Endodermal cell (in vitro differentiated cells): ENCODE measurements around the gene MAB21L3. TPM values are rescaled to one million over a fixed set of nuclear protein-coding genes. Genes with fewer than 3 reads are reported as not detected.
A peak's percentile ranks its signal among the peaks of the same experiment; 100 is the strongest.

Source experiments
- DNase-seq: peaks from one replicate; pipeline ENCODE4 v3.0.0-alpha.2; 2017
- H3K27ac ChIP-seq: 2 replicates; pipeline ENCODE4 v1.5.1; 2013; ENCODE audit warnings: mild to moderate bottlenecking, low read depth, low read length, moderate library complexity
- H3K27me3 ChIP-seq: 2 replicates; pipeline ENCODE4 v1.6.1; 2013; ENCODE audit warnings: mild to moderate bottlenecking, low read length, moderate library complexity; ENCODE audit not compliant: insufficient read depth, control insufficient read depth, poor library complexity, severe bottlenecking
- H3K36me3 ChIP-seq: 2 replicates; pipeline ENCODE4 v1.7.0; 2013; ENCODE audit warnings: mild to moderate bottlenecking, low read length, moderate library complexity; ENCODE audit not compliant: control insufficient read depth, insufficient read depth
- H3K4me1 ChIP-seq: one replicate; pipeline ENCODE4 v1.7.0; 2013; ENCODE audit warnings: low read length; ENCODE audit not compliant: control insufficient read depth, insufficient read depth
- H3K4me3 ChIP-seq: 2 replicates; pipeline ENCODE4 v1.5.1; 2013; ENCODE audit warnings: mild to moderate bottlenecking, low read length, moderate library complexity
- H3K9ac ChIP-seq: 2 replicates; pipeline ENCODE4 v1.6.1; 2013; ENCODE audit warnings: mild to moderate bottlenecking, low read length, moderate library complexity; ENCODE audit not compliant: poor library complexity, severe bottlenecking; ENCODE audit errors: extremely low read depth
- H3K9me3 ChIP-seq: 2 replicates; pipeline ENCODE4 v1.6.1; 2013; ENCODE audit warnings: mild to moderate bottlenecking, low read length, moderate library complexity; ENCODE audit not compliant: control insufficient read depth
- H3K27ac Mint-ChIP-seq: 2 replicates; pipeline ENCODE4 v1.8.0; 2020; ENCODE audit warnings: mixed read lengths
- H3K27me3 Mint-ChIP-seq: 2 replicates; pipeline ENCODE4 v1.8.0; 2021; ENCODE audit warnings: mild to moderate bottlenecking, mixed read lengths; ENCODE audit not compliant: insufficient read depth
- H3K36me3 Mint-ChIP-seq: 2 replicates; pipeline ENCODE4 v1.8.0; 2020; ENCODE audit warnings: low read depth, mixed read lengths
- H3K4me1 Mint-ChIP-seq: 2 replicates; pipeline ENCODE4 v1.8.0; 2020; ENCODE audit warnings: mixed read lengths
- H3K4me3 Mint-ChIP-seq: 2 replicates; pipeline ENCODE4 v1.8.0; 2020; ENCODE audit warnings: mild to moderate bottlenecking, moderate library complexity, mixed read lengths
- H3K9me3 Mint-ChIP-seq: 2 replicates; pipeline ENCODE4 v1.8.0; 2020; ENCODE audit warnings: mild to moderate bottlenecking, mixed read lengths
- CTCF ChIP-seq: fragments of 200-600 bp; sonication (generic); conservative IDR thresholded peaks from 2 replicates; pipeline ENCODE4 v1.5.0; 2021; ENCODE audit warnings: antibody characterized with exemption, mild to moderate bottlenecking
- WGBS, 2 experiments: methylation state at CpG; one replicate each; pipeline versions ENCODE4 v1.1.5 to v1.1.7; 2013; ENCODE audit warnings: missing lambda C conversion rate in 2 of 2, mixed read lengths in 1 of 2; ENCODE audit not compliant: insufficient coverage in 1 of 2, insufficient read length in 1 of 2; 5-methylcytosine and 5-hydroxymethylcytosine counted together
- long read RNA-seq, 4 experiments: library from polyadenylated mRNA in 2 of 4; library from RNA in 1 of 4; library from capped mRNA in 1 of 4; stranded (forward) in 3 of 4; unstranded in 1 of 4; transcript quantifications; one replicate each; pipeline ENCODE4 v2.0.0, GENCODE V29; 2020 to 2021; ENCODE audit warnings: inconsistent platforms in 1 of 4
- polyA plus RNA-seq, 2 experiments: library from polyadenylated mRNA; stranded (reverse); fragments of 50-300 nt; gene quantifications; one replicate each; pipeline ENCODE4 v1.2.3, GENCODE V29; 2013
- total RNA-seq, 2 donors: library from RNA; stranded (reverse); fragmentation: NEBNext Ultra II Directional in 1 of 2; extraction: Animal tissue kit (Norgen Biotek cat#: 25700) in 1 of 2; gene quantifications; 2 replicates in 1 of 2; 3 replicates in 1 of 2; pipeline ENCODE4 v1.2.1, GENCODE V29; 2021

MAB21L3 gene
- total RNA-seq: under 1 TPM in 1 of 2 donors, not detected in 1; 0.09 TPM
- polyA plus RNA-seq (2013, experiment 1 of 2): 0.07 TPM
- 0.12 TPM for polyA plus RNA-seq (2013, experiment 2 of 2)
- long read RNA-seq, experiment 1: 0 reads
- long read RNA-seq, experiment 2: 0 reads
- long read RNA-seq, experiment 3, partial matches to known transcripts: 1 of 1 reads
- long read RNA-seq, experiment 3, other reads (novel, unspliced or antisense): 0 of 1 reads
- long read RNA-seq, experiment 4: 0 reads

GRCh38 chr1:116110567-116111523 is at the start of gene MAB21L3:
TSS of gene MAB21L3 (plus strand) at chr1:116111399. CDS start at chr1:116112616, 1,217 bp downstream.
- Histone ChIP-seq H3K4me1 (peaks cover 20% of the 10 kb centered on the region), H3K27me3 (no peaks in the 10 kb centered on the region), H3K36me3 (no peaks in the 10 kb centered on the region), H3K27ac (no peak within 1 kb of the TSS), H3K4me3 (no peak within 1 kb of the TSS), H3K9me3 (no peaks in the 10 kb centered on the region), H3K9ac (no peak within 1 kb of the TSS)
- peaks cover 3% of the 10 kb centered on the region for H3K27me3 Mint-ChIP-seq
- peaks cover 37% of the 10 kb centered on the region for H3K4me1 Mint-ChIP-seq
- no peak for DNase-seq
- no peak within 1 kb of the TSS for H3K4me3 Mint-ChIP-seq
- H3K27ac Mint-ChIP-seq: peak within 1 kb of the TSS; percentile 2
- no peak for TF ChIP-seq CTCF
- WGBS, 2 experiments: 90 to 91% methylated on average over 9 to 12 of the region's 12 CpGs
- no peaks in the 10 kb centered on the region for H3K36me3 Mint-ChIP-seq
- H3K9me3 Mint-ChIP-seq: no peaks in the 10 kb centered on the region

DNA sequence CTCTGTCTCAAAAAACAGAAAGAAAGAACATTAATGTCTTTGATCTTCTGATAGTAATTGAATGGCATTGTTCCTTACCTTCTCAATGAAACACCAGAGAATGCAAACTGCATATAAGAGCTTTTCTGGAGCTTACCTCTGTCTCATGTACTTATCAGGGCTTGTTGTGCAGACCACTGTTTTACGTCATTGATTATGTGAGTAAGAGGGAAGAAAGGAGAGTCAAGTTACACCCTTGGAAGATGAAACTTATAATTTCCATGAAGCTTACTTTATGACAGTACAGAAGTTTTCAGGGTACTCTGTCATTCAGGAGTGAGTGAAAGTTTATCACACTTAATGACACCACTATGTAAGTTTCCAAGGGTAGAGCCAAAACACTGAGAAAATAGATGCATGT is 49.0 kb upstream of the MAB21L3 start:
- Mint-ChIP-seq H3K9me3 (peaks cover 17% of the 10 kb centered on the region), H3K36me3 (peaks cover 45% of the 10 kb centered on the region), H3K4me3 (no peak overlapping the region), H3K27me3 (no peaks in the 10 kb centered on the region), H3K27ac (no peak overlapping the region), H3K4me1 (no peaks in the 10 kb centered on the region)
- H3K36me3 ChIP-seq: peaks cover 49% of the 10 kb centered on the region
- no peak overlapping the region for H3K4me3 ChIP-seq
- no peak for TF ChIP-seq CTCF
- peaks cover 16% of the 10 kb centered on the region for H3K9me3 ChIP-seq
- no peaks in the 10 kb centered on the region for H3K27me3 ChIP-seq
- 96% methylated on average over 1 of the region's 1 CpG; no CpG with 5 or more reads in 1 of the 2 experiments for WGBS, 2 experiments
- H3K4me1 ChIP-seq: no peaks in the 10 kb centered on the region
- DNase-seq: no peak
- H3K9ac ChIP-seq: no peak overlapping the region
- no peak overlapping the region for H3K27ac ChIP-seq

DNA sequence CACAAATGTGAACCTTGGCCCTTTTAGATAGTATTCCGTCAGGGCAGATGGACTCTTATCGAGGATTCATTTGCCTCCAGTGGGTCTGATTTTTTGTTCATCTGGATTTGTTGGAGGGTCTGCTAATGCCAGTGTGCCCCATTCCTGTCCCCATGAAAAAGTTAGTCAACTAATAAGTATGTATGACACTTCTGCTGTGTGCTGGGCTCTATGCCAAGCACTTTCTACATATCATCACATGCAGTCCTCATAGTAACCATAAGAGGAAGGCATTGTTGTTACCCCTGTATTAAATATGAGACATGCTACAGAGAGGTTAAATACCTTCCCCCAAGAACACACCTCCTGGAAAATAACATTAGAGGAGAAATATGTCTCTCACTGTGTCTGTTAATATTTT is 46.6 kb upstream of the MAB21L3 start:
- no peaks in the 10 kb centered on the region for H3K27me3 Mint-ChIP-seq
- Histone ChIP-seq H3K9ac (no peak overlapping the region), H3K27ac (no peak overlapping the region), H3K36me3 (peaks cover 73% of the 10 kb centered on the region), H3K9me3 (no peaks in the 10 kb centered on the region), H3K4me3 (no peak overlapping the region), H3K27me3 (no peaks in the 10 kb centered on the region), H3K4me1 (no peaks in the 10 kb centered on the region)
- no peak for TF ChIP-seq CTCF
- no peak for DNase-seq
- 94 to 100% methylated on average over 1 to 2 of the region's 2 CpGs for WGBS, 2 experiments
- peaks cover 41% of the 10 kb centered on the region for H3K36me3 Mint-ChIP-seq
- no peak overlapping the region for H3K27ac Mint-ChIP-seq
- no peaks in the 10 kb centered on the region for H3K9me3 Mint-ChIP-seq
- H3K4me3 Mint-ChIP-seq: no peak overlapping the region
- H3K4me1 Mint-ChIP-seq: no peaks in the 10 kb centered on the region
